ENCODE results near the gene SLC27A5. TPM values are rescaled to one million over a fixed set of nuclear protein-coding genes. Genes with fewer than 3 reads are reported as not detected.

The SLC27A5 gene
- total and polyA plus RNA-seq, 9 of the 15 experiments (the other 6 are each of a cell fraction or from before 2014, with no cell fraction given) = 42.2 to 318 (median 64.7) TPM

GRCh38 chr19:58553799-58554493 is 42.2 kb upstream of the SLC27A5 start:
- H2AFZ ChIP-seq (ENCODE audit: low read depth, low read length) = no peak overlapping the region
- H3K79me2 ChIP-seq (ENCODE audit: control insufficient read depth, insufficient read depth, low read length) = peaks cover 43% of the 10 kb centered on the region
- no peaks in the 10 kb centered on the region for H3K9me3 ChIP-seq (replicated peaks; ENCODE audit: control insufficient read depth, insufficient read depth, low read depth, low read length)
- 60% methylated on average over 18 of the region's 18 CpGs for WGBS (ENCODE audit: insufficient coverage, low coverage, missing lambda C conversion rate)
- no peak for TF ChIP-seq CREB3 (tag; conservative IDR thresholded peaks at IDR 0.05; ENCODE audit: low read depth)
- no peak for TF ChIP-seq TAF1 (IDR thresholded peaks at IDR 0.05; ENCODE audit: control insufficient read depth, extremely low read depth, insufficient read depth, low read length, severe bottlenecking)
- TF ChIP-seq HMGXB4 (CRISPR knock-in tag; IDR thresholded peaks at IDR 0.05) = 0 out of 2 replicates have a peak, but pooled peaks have one; percentile 6
- no peak for TF ChIP-seq RBM22 (IDR thresholded peaks at IDR 0.05; ENCODE audit: low read depth, low read length, poor library complexity, severe bottlenecking)
- peak; percentile 6 for TF ChIP-seq SIRT6 (IDR thresholded peaks at IDR 0.05; ENCODE audit: low read depth, low read length)
- 0 out of 2 replicates have a peak, but pooled peaks have one; percentile 30 for TF ChIP-seq ZSCAN29 (IDR thresholded peaks at IDR 0.05)
- no peak for TF ChIP-seq RNF219 (CRISPR knock-in tag; IDR thresholded peaks at IDR 0.05)
- no peak for TF ChIP-seq MXD1 (CRISPR knock-in tag; IDR thresholded peaks at IDR 0.05; ENCODE audit: borderline replicate concordance, poor library complexity, severe bottlenecking)
- no peak for TF ChIP-seq GTF2F1 (IDR thresholded peaks at IDR 0.05; ENCODE audit: low read depth, low read length)
- ChIA-PET CTCF (ENCODE audit: low intra/inter-chr PET ratio) (no interaction called here), POLR2A (interaction anchor here (0.6 to 3.7 kb wide), 10 partner anchors 9 to 191 kb away, joined by 3 to 48 read pairs (median 4); partner anchors contain the start of genes TRIM28, ZBTB45, ZNF446 and ZNF497)
- peaks cover 3% of the 10 kb centered on the region for H3K9me1 ChIP-seq (ENCODE audit: control insufficient read depth, insufficient read depth, low read length)
- H3K4me1 ChIP-seq (replicated peaks in 1 of 2; ENCODE audit: control insufficient read depth in 2 of 2, insufficient read depth in 2 of 2, low read length in 2 of 2) = peaks cover 28 to 60% of the 10 kb centered on the region in 2 experiments
- peaks cover 70% of the 10 kb centered on the region for H3K36me3 ChIP-seq (ENCODE audit: control insufficient read depth, insufficient read depth, low read length)
- peak overlapping the region; percentile 98 for H3K4me2 ChIP-seq (ENCODE audit: insufficient read depth, low read length)
- no peak for ATAC-seq
- H3K27ac ChIP-seq (ENCODE audit: extremely low read depth, low read depth, low read length) = peak overlapping the region; percentile 86
- peak overlapping the region; percentile 84 to 94 for H3K9ac ChIP-seq (ENCODE audit: insufficient read depth in 1 of 2, low read depth in 2 of 2, low read length in 2 of 2)
- intact Hi-C loops (cut with micrococcal nuclease) (no loop called here), in situ Hi-C loops (cut with MboI) (no loop called here)
- BruUV-seq (replicated peaks) = no TSS peak
- DNase-seq (ENCODE audit: extremely low read depth in 1 of 4, low spot score in 3 of 4) = no peak
- H3K27me3 ChIP-seq (ENCODE audit: control insufficient read depth in 2 of 2, insufficient read depth in 2 of 2, low read length in 2 of 2) = no peaks in the 10 kb centered on the region
- peak; percentile 59 for FAIRE-seq
- peaks cover 4% of the 10 kb centered on the region; the same call in 1 of the 2 replicates for H4K20me1 ChIP-seq (replicated peaks; ENCODE audit: control insufficient read depth, insufficient read depth, low read length)
- peak overlapping the region; percentile 62 for H3K4me3 ChIP-seq

All from K562 (cell line).